NCI-H1105 (cell line): ENCODE data around the gene KRTAP26-1.

Source experiments
- DNase-seq: peaks from one replicate; lab custom pipeline; 2025; lab: John Stamatoyannopoulos, UW

KRTAP26-1 gene

DNA sequence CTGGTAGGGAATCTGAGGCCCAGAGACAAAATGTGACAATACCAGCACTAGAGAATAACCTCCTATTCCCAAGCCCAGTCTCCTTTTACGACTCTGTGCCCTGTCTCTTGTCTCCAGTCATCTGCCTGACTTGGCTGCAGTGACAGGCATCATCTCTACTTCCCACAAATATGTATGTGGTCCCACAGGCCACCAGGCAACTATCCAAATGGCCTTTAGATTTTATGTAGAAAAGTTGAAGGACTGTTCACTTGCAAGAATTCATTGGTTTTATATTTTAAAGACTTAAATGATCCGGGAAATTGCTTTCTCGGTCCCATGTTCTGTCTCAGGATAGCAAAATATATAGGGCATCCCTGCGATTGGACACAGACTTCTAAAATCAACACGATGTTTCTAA, 49.0 kb downstream of the KRTAP26-1 start:
- no peak for DNase-seq

DNA sequence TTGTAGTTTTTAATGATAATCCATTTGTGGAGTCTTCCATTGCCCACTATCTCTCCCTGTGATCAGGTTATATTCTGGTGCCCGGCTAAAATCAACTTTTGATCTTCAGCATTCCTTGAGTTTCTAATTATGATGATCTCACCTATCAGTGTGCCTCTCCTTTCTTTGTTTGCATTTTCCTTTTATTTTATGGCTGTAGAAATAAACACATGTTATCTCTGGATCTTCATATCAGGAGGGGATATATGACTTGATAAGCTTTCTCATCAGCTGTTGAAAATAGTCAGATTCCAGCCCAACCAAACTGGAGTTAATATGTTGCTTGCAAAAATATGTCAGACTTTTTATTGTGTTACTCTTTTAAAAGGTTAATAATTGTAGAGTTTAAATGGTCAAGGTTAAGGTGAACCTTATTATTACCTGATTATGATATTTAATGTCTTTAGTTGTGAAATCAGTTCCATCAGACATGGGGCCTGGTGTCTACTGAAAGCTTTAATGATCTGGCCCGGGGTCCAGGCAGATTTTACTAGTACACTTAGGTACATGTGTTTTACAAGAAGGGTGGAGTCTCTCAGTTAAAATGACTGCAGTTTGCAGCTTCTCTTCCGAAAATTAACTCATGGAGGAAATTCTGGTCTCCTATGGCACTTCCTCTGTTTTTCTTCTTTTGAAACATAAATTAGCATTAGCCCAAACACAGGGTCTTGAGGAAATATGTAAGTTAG, 50.1 kb downstream of the KRTAP26-1 start:
- DNase-seq: no peak
